Endothelial cell (in vitro differentiated cells): Measurements from ENCODE around the gene ALK. TPM values are rescaled to one million over a fixed set of nuclear protein-coding genes. Genes with fewer than 3 reads are reported as not detected.

Source experiments
- DNase-seq: peaks from one replicate; pipeline ENCODE4 v3.0.0; 2021; ENCODE audit warnings: low spot score
- H3K27ac Mint-ChIP-seq: one replicate; pipeline ENCODE4 v1.8.0; 2021; ENCODE audit warnings: mixed read lengths, inconsistent platforms; ENCODE audit not compliant: unreplicated experiment
- H3K27me3 Mint-ChIP-seq: one replicate; pipeline ENCODE4 v1.8.0; 2021; ENCODE audit warnings: mild to moderate bottlenecking, moderate library complexity, mixed read lengths, inconsistent platforms; ENCODE audit not compliant: unreplicated experiment
- H3K36me3 Mint-ChIP-seq: one replicate; pipeline ENCODE4 v1.8.0; 2021; ENCODE audit warnings: mild to moderate bottlenecking, low read depth, mixed read lengths, inconsistent platforms; ENCODE audit not compliant: unreplicated experiment
- H3K4me1 Mint-ChIP-seq: one replicate; pipeline ENCODE4 v1.8.0; 2021; ENCODE audit warnings: mild to moderate bottlenecking, mixed read lengths, inconsistent platforms; ENCODE audit not compliant: unreplicated experiment
- H3K4me3 Mint-ChIP-seq: one replicate; pipeline ENCODE4 v1.8.0; 2021; ENCODE audit warnings: mild to moderate bottlenecking, mixed read lengths, inconsistent platforms; ENCODE audit not compliant: unreplicated experiment
- H3K9me3 Mint-ChIP-seq: one replicate; pipeline ENCODE4 v1.8.0; 2021; ENCODE audit warnings: mixed read lengths, inconsistent platforms; ENCODE audit not compliant: unreplicated experiment
- CTCF ChIP-seq: fragments of 200-600 bp; sonication (generic); IDR thresholded peaks from one replicate; pipeline ENCODE4 v1.5.0; 2021; ENCODE audit warnings: antibody characterized with exemption; ENCODE audit not compliant: unreplicated experiment
- total RNA-seq: library from RNA; stranded (reverse); fragmentation: NEBNext Ultra II Directional; extraction: Animal tissue kit (Norgen Biotek cat#: 25700); gene quantifications from one replicate; pipeline ENCODE4 v1.2.1, GENCODE V29; 2021; ENCODE audit not compliant: unreplicated experiment

The ALK gene
- total RNA-seq, 1 donor from 2014 or later = 0.05 TPM

GRCh38 chr2:29400930-29401653 is 520.3 kb downstream of the ALK start:
- Mint-ChIP-seq H3K27ac (no peak overlapping the region), H3K4me3 (no peak overlapping the region), H3K36me3 (no peaks in the 10 kb centered on the region)

GRCh38 chr2:29398384-29399237 is 522.8 kb downstream of the ALK start:
- TF ChIP-seq CTCF = no peak
- H3K36me3 Mint-ChIP-seq = no peaks in the 10 kb centered on the region
- H3K27me3 Mint-ChIP-seq = no peaks in the 10 kb centered on the region
- DNase-seq = no peak
- no peaks in the 10 kb centered on the region for H3K9me3 Mint-ChIP-seq
- H3K4me1 Mint-ChIP-seq = no peaks in the 10 kb centered on the region
- no peak overlapping the region for H3K27ac Mint-ChIP-seq
- no peak overlapping the region for H3K4me3 Mint-ChIP-seq

More at GRCh38 chr2:29400930-29401653, 520.3 kb downstream of the ALK start:
- Mint-ChIP-seq H3K27me3 (no peaks in the 10 kb centered on the region), H3K4me1 (no peaks in the 10 kb centered on the region), H3K9me3 (no peaks in the 10 kb centered on the region)
- no peak for TF ChIP-seq CTCF
- no peak for DNase-seq

- H3K9me3 Mint-ChIP-seq = no peaks in the 10 kb centered on the region
- no peak for DNase-seq
- no peaks in the 10 kb centered on the region for H3K4me1 Mint-ChIP-seq
- H3K4me3 Mint-ChIP-seq = no peak overlapping the region
- TF ChIP-seq CTCF = no peak
- H3K36me3 Mint-ChIP-seq = no peaks in the 10 kb centered on the region
- no peak overlapping the region for H3K27ac Mint-ChIP-seq
- H3K27me3 Mint-ChIP-seq = no peaks in the 10 kb centered on the region
Measured at GRCh38 chr2:29397713-29398112, 523.7 kb downstream of the ALK start.

- H3K27ac Mint-ChIP-seq = no peak overlapping the region
- no peaks in the 10 kb centered on the region for H3K36me3 Mint-ChIP-seq
- no peak overlapping the region for H3K4me3 Mint-ChIP-seq
- H3K27me3 Mint-ChIP-seq = no peaks in the 10 kb centered on the region
- no peaks in the 10 kb centered on the region for H3K9me3 Mint-ChIP-seq
- DNase-seq = no peak
- TF ChIP-seq CTCF = no peak
- no peaks in the 10 kb centered on the region for H3K4me1 Mint-ChIP-seq
Measured at GRCh38 chr2:29397039-29397438, 524.3 kb downstream of the ALK start.

- Mint-ChIP-seq H3K27ac (no peak overlapping the region), H3K9me3 (no peaks in the 10 kb centered on the region), H3K4me3 (no peak overlapping the region), H3K4me1 (no peaks in the 10 kb centered on the region), H3K36me3 (no peaks in the 10 kb centered on the region), H3K27me3 (no peaks in the 10 kb centered on the region)
- no peak for TF ChIP-seq CTCF
- no peak for DNase-seq
Measured at GRCh38 chr2:29394981-29395350, 526.4 kb downstream of the ALK start.
